IMR-90 (cell line): ENCODE data around the gene PRMT7. TPM values are rescaled to one million over a fixed set of nuclear protein-coding genes. Genes with fewer than 3 reads are reported as not detected.

ENCODE experiments used
- ATAC-seq: fragments of 200-7000 bp; cut with Tn5 transposase; 2 replicates; pipeline ENCODE4 v1.9.1; 2020; ENCODE audit warnings: low read depth, mild to moderate bottlenecking, moderate library complexity
- BruUV-seq: library from RNA; stranded (reverse); fragments of 400-500 nt; replicated peaks from 2 replicates; lab custom pipeline; 2021; lab: Mats Ljungman, UMichigan
- CTCF ChIA-PET: fragments of 300-600 bp; formaldehyde crosslinking; extraction: SDS; loops from one replicate; lab custom pipeline; 2021; ENCODE audit warnings: antibody characterized with exemption; lab: Yijun Ruan, JAX
- POLR2A ChIA-PET: fragments of 300-600 bp; sonication (Branson Sonifier 250); formaldehyde crosslinking; loops from one replicate; lab custom pipeline; 2022; ENCODE audit warnings: antibody characterized with exemption; ENCODE audit not compliant: unreplicated experiment; lab: Charles Lee
- DNase-seq: peaks from one replicate; pipeline ENCODE4 v3.0.0; 2013
- H2AFZ ChIP-seq: replicated peaks from 2 replicates; pipeline ENCODE3; 2013; ENCODE audit warnings: low read length, mild to moderate bottlenecking; ENCODE audit not compliant: poor library complexity
- H2AK5ac ChIP-seq: 2 replicates; pipeline ENCODE4 v1.6.1; 2013; ENCODE audit warnings: low read depth, low read length, inconsistent platforms
- H2AK9ac ChIP-seq: replicated peaks from 2 replicates; pipeline ENCODE3; 2013; ENCODE audit warnings: mild to moderate bottlenecking, low read depth, low read length, moderate library complexity; ENCODE audit not compliant: poor library complexity
- H2BK120ac ChIP-seq: 2 replicates; pipeline ENCODE4 v1.6.1; 2013; ENCODE audit warnings: low read depth, low read length, inconsistent platforms
- H2BK15ac ChIP-seq: 3 replicates; pipeline ENCODE4 v1.6.1; 2013; ENCODE audit warnings: low read depth, low read length, inconsistent platforms
- H2BK20ac ChIP-seq: 2 replicates; pipeline ENCODE4 v1.6.1; 2013; ENCODE audit warnings: low read depth, mild to moderate bottlenecking, inconsistent platforms, low read length, moderate library complexity
- H2BK5ac ChIP-seq: 2 replicates; pipeline ENCODE4 v1.6.1; 2013; ENCODE audit warnings: mild to moderate bottlenecking, low read depth, low read length, inconsistent platforms; ENCODE audit not compliant: poor library complexity, severe bottlenecking
- H3K14ac ChIP-seq: replicated peaks from 2 replicates; pipeline ENCODE4 v1.6.1; 2013; ENCODE audit warnings: low read depth, low read length, inconsistent platforms
- H3K18ac ChIP-seq: 2 replicates; pipeline ENCODE4 v1.6.1; 2013; ENCODE audit warnings: low read depth, low read length, control low read depth
- H3K23ac ChIP-seq: 2 replicates; pipeline ENCODE4 v1.6.1; 2013; ENCODE audit warnings: low read depth, low read length, inconsistent platforms
- H3K27ac ChIP-seq: 2 replicates; pipeline ENCODE4 v1.5.1; 2013; ENCODE audit warnings: mild to moderate bottlenecking, control low read depth, low read length; ENCODE audit not compliant: insufficient read depth
- H3K27me3 ChIP-seq: 2 replicates; pipeline ENCODE4 v1.6.1; 2013; ENCODE audit warnings: low read length; ENCODE audit not compliant: control insufficient read depth, insufficient read depth
- H3K36me3 ChIP-seq: 2 replicates; pipeline ENCODE4 v1.6.1; 2013; ENCODE audit warnings: low read length, mixed read lengths; ENCODE audit not compliant: control insufficient read depth, insufficient read depth
- H3K4ac ChIP-seq: 2 replicates; pipeline ENCODE4 v1.6.1; 2013; ENCODE audit warnings: low read depth, low read length, inconsistent platforms
- H3K4me1 ChIP-seq: 2 replicates; pipeline ENCODE4 v1.6.1; 2013; ENCODE audit warnings: low read length, mixed read lengths; ENCODE audit not compliant: control insufficient read depth, insufficient read depth
- H3K4me2 ChIP-seq: 2 replicates; pipeline ENCODE4 v1.6.1; 2013; ENCODE audit warnings: low read depth, mild to moderate bottlenecking, control low read depth, low read length, moderate library complexity
- H3K4me3 ChIP-seq: 2 replicates; pipeline ENCODE4 v1.5.1; 2013; ENCODE audit warnings: low read depth, mild to moderate bottlenecking, control low read depth, low read length, moderate library complexity; ENCODE audit not compliant: insufficient read depth
- H3K56ac ChIP-seq: 2 replicates; pipeline ENCODE4 v1.6.1; 2013; ENCODE audit warnings: low read length, inconsistent platforms; ENCODE audit not compliant: insufficient read depth; ENCODE audit errors: extremely low read depth
- H3K79me1 ChIP-seq, 2 experiments: 2 replicates each; pipeline ENCODE4 v1.6.1; 2013; ENCODE audit warnings: low read length in 2 of 2, inconsistent platforms in 1 of 2, low read depth in 1 of 2
- H3K9ac ChIP-seq: 2 replicates; pipeline ENCODE4 v1.6.1; 2013; ENCODE audit warnings: low read depth, low read length, control low read depth
- H3K9me1 ChIP-seq: 2 replicates; pipeline ENCODE4 v1.6.1; 2013; ENCODE audit warnings: low read length, inconsistent platforms; ENCODE audit not compliant: insufficient read depth
- H3K9me3 ChIP-seq: 2 replicates; pipeline ENCODE4 v1.6.1; 2013; ENCODE audit warnings: low read length; ENCODE audit not compliant: control insufficient read depth, insufficient read depth
- H4K20me1 ChIP-seq: 2 replicates; pipeline ENCODE4 v1.6.1; 2013; ENCODE audit warnings: low read length, inconsistent platforms; ENCODE audit not compliant: insufficient read depth
- H4K5ac ChIP-seq: 2 replicates; pipeline ENCODE4 v1.6.1; 2013; ENCODE audit warnings: mild to moderate bottlenecking, low read depth, low read length, control low read depth
- H4K8ac ChIP-seq, 2 experiments: 2 replicates each; pipeline ENCODE4 v1.6.1; 2013; ENCODE audit warnings: low read depth in 2 of 2, low read length in 2 of 2, control low read depth in 1 of 2, inconsistent platforms in 1 of 2
- H4K91ac ChIP-seq: 2 replicates; pipeline ENCODE4 v1.6.1; 2013; ENCODE audit warnings: low read depth, low read length, inconsistent platforms; ENCODE audit not compliant: insufficient read depth
- BHLHE40 ChIP-seq: fragments of 150-350 bp; IDR thresholded peaks from 2 replicates; pipeline ENCODE4 v1.6.1; 2016; ENCODE audit warnings: mild to moderate bottlenecking, low read depth, low read length
- CEBPB ChIP-seq: IDR thresholded peaks from 2 replicates; pipeline ENCODE4 v1.6.1; 2012; ENCODE audit warnings: low read depth, low read length, improper control_type of control experiment
- CHD1 ChIP-seq: IDR thresholded peaks from 2 replicates; pipeline ENCODE4 v1.6.1; 2012; ENCODE audit warnings: low read depth, low read length, improper control_type of control experiment
- ELK1 ChIP-seq: fragments of 150-350 bp; IDR thresholded peaks from 2 replicates; pipeline ENCODE4 v1.6.1; 2016; ENCODE audit warnings: low read depth, mild to moderate bottlenecking, low read length, moderate library complexity, borderline replicate concordance
- FOS ChIP-seq: fragments of 150-350 bp; IDR thresholded peaks from 2 replicates; pipeline ENCODE4 v1.6.1; 2016; ENCODE audit warnings: low read depth, low read length
- MXI1 ChIP-seq: IDR thresholded peaks from 2 replicates; pipeline ENCODE4 v1.6.1; 2012; ENCODE audit warnings: low read depth, mild to moderate bottlenecking, low read length, moderate library complexity, borderline replicate concordance
- NFE2L2 ChIP-seq: fragments of 150-350 bp; IDR thresholded peaks from 2 replicates; pipeline ENCODE4 v1.6.1; 2016; ENCODE audit warnings: low read depth, mild to moderate bottlenecking, low read length
- RAD21 ChIP-seq: IDR thresholded peaks from 2 replicates; pipeline ENCODE4 v1.6.1; 2012; ENCODE audit warnings: low read length, improper control_type of control experiment
- RCOR1 ChIP-seq: IDR thresholded peaks from 2 replicates; pipeline ENCODE4 v1.6.1; 2012; ENCODE audit warnings: mild to moderate bottlenecking, low read length, improper control_type of control experiment; ENCODE audit not compliant: insufficient replicate concordance
- RFX5 ChIP-seq: IDR thresholded peaks from 2 replicates; pipeline ENCODE4 v1.8.0; 2012; ENCODE audit warnings: low read depth, mild to moderate bottlenecking, low read length, moderate library complexity
- WGBS, 2 experiments: methylation state at CpG; one replicate each; pipeline versions ENCODE4 v1.1.5 to v1.1.7; 2013; ENCODE audit warnings: missing lambda C conversion rate in 2 of 2; ENCODE audit not compliant: insufficient read length in 1 of 2; ENCODE audit errors: extremely low coverage in 2 of 2; 5-methylcytosine and 5-hydroxymethylcytosine counted together
- dilution Hi-C: fragments of 300-500 bp; cut with HindIII; formaldehyde crosslinking; loops from one replicate; pipeline ENCODE4 v1.14.3; 2018; ENCODE audit warnings: low sequenced_read_pairs; ENCODE audit not compliant: unreplicated experiment
- in situ Hi-C: fragments of 300-500 bp; cut with MboI; formaldehyde crosslinking; loops from 3 replicates; pipeline ENCODE4 v1.14.3; 2019; ENCODE audit warnings: low sequenced_read_pairs, inconsistent platforms, mixed read lengths
- intact Hi-C: fragments of 100-400 bp; cut with micrococcal nuclease; formaldehyde crosslinking; loops from 2 replicates; pipeline ENCODE4 v1.10.0; 2022
- polyA plus RNA-seq, 3 experiments: library from polyadenylated mRNA; depleted of rRNA; stranded (reverse); fragments of >200 nt; gene quantifications; 2 replicates each; pipeline ENCODE4 v1.2.3, GENCODE V29; 2012; ENCODE audit warnings: low replicate concordance in 1 of 3
- total RNA-seq: library from RNA; depleted of rRNA; stranded (reverse); fragments of >200 nt; gene quantifications from 2 replicates; pipeline ENCODE4 v1.2.3, GENCODE V29; 2012

PRMT7 gene
- total and polyA plus RNA-seq, 2 of the 4 experiments (the other 2 are of a cell fraction): 63.1 to 68.6 TPM

- Histone ChIP-seq H3K56ac (no peak overlapping the region), H4K5ac (no peak overlapping the region), H3K79me1 (no peaks in the 10 kb centered on the region), H2AK5ac (no peak overlapping the region), H4K20me1 (no peaks in the 10 kb centered on the region), H3K14ac (no peak overlapping the region), H3K18ac (no peak overlapping the region), H3K4me3 (no peak overlapping the region), H3K27me3 (no peaks in the 10 kb centered on the region), H4K91ac (no peak overlapping the region), H2AK9ac (no peak overlapping the region), H4K8ac (no peak overlapping the region), H3K4me2 (no peak overlapping the region), H2BK15ac (no peak overlapping the region), H3K36me3 (no peaks in the 10 kb centered on the region), H3K23ac (no peak overlapping the region), H3K9me1 (peaks cover 13% of the 10 kb centered on the region), H3K9me3 (no peaks in the 10 kb centered on the region), H3K27ac (no peak overlapping the region), H3K4me1 (peaks cover 11% of the 10 kb centered on the region; the same call in 1 of the 2 replicates), H2AFZ (no peak overlapping the region), H3K9ac (no peak overlapping the region), H2BK5ac (no peak overlapping the region), H2BK120ac (no peak overlapping the region), H2BK20ac (no peak overlapping the region), H3K4ac (no peak overlapping the region)
- intact Hi-C loops (no loop called here), in situ Hi-C loops (no loop called here), dilution Hi-C loops (no loop called here)
- no CpG with 5 or more reads among the region's 1 CpG for WGBS, 2 experiments
- ChIA-PET CTCF (interaction anchor here (1.0 kb wide), 1 partner anchor 15 kb away, joined by 3 read pairs; no protein-coding TSS in a partner anchor), POLR2A (no interaction called here)
- no peak for ATAC-seq
- BruUV-seq: no TSS peak
- TF ChIP-seq FOS: no peak
- no peak for TF ChIP-seq BHLHE40
- TF ChIP-seq RCOR1: no peak
- no peak for TF ChIP-seq RAD21
- no peak for TF ChIP-seq ELK1
- no peak for TF ChIP-seq CHD1
- no peak for TF ChIP-seq MXI1
- TF ChIP-seq CEBPB: no peak
- no peak for TF ChIP-seq NFE2L2
- no peak for TF ChIP-seq RFX5
- DNase-seq: no peak
Measured at GRCh38 chr16:68403177-68403576, 92.4 kb downstream of the PRMT7 start.
